ENCODE results near the gene RASSF8. TPM values are rescaled to one million over a fixed set of nuclear protein-coding genes. Genes with fewer than 3 reads are reported as not detected.

The RASSF8 gene
- total and polyA plus RNA-seq, 2 donors from 2014 or later: 12.0 to 52.8 TPM

DNA sequence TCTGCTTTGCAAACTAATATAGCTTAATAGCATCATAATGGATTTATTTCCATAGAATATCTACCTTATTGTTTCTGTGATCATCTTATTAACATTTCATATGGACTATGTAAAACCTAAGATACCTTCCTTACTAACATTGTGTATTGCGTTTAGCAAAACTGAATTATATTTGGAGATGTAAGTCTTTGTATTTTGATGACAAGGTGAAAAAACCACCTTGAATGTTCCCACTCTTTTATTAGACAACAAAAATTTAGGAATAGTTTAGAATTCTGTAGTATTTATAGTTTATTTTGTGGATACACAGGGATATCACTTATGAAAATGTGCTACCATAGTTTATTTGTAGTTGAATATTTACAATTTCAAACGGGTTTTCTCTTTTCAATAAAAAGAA lies 32.0 kb downstream of the RASSF8 start:
- H3K4me3 ChIP-seq (ENCODE audit: low read length in 3 of 3): no peak overlapping the region
- no peaks in the 10 kb centered on the region for H3K9me3 ChIP-seq (ENCODE audit: control insufficient read depth in 2 of 3, insufficient read depth in 1 of 3, low read length in 3 of 3)
- no peaks in the 10 kb centered on the region for H3K27me3 ChIP-seq (ENCODE audit: control insufficient read depth, insufficient read depth, low read length)
- H3K4me1 ChIP-seq (ENCODE audit: control insufficient read depth in 2 of 3, insufficient read depth in 2 of 3, low read depth in 1 of 3, low read length in 3 of 3): peaks cover 0 to 21% (median 14%) of the 10 kb centered on the region in 3 donors
- TF ChIP-seq CTCF (IDR thresholded peaks at IDR 0.05; ENCODE audit: borderline replicate concordance, extremely low read depth, insufficient read depth): no peak
- DNase-seq (no peak), FAIRE-seq (no peak)
- intact Hi-C loops (cut with DNase I): no loop called here
- no peaks in the 10 kb centered on the region for H3K36me3 ChIP-seq (ENCODE audit: control insufficient read depth in 2 of 3, insufficient read depth in 3 of 3, low read length in 3 of 3)
- no peak overlapping the region for H3K9ac ChIP-seq (ENCODE audit: low read length in 3 of 3)
- no peak overlapping the region for H3K27ac ChIP-seq (ENCODE audit: low read depth in 2 of 2, low read length in 2 of 2)

DNA sequence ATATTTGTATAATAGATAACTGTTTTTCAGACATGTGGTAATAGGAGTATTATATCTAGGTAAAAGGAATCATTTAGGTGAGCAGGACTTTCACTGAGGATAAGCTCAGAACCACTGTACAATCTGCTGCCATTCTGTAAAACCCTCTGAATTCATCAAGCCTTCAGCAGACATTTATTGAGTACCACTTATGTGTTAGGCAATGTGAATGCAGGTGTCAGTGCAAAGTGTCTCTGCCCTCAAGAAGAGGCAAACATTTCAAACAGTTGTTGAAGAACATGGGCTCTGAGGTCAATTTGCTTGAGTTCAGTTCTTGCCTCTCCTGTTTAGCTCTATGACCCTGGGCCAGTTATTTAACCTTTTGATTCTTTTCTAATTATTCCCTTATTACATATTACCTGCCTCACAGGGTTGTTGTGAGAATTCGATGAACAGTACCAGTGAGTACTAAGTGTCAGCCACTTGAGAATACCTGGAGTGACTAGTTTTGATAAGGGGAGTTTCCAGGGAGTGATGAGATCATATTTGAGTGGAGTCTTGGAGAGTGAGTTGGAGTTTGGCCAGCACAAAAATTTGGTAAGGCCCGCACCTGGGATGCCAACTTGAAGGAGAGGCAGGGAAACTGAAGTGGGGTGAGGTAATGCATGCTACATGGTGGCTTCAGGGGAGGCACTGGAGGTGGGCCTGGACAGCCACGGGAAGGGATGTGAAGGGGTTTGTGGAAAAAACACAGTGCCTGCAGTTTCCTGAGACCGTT lies 33.7 kb downstream of the RASSF8 start:
- Histone ChIP-seq H3K36me3 (ENCODE audit: control insufficient read depth in 2 of 3, insufficient read depth in 3 of 3, low read length in 3 of 3) (no peaks in the 10 kb centered on the region), H3K4me1 (ENCODE audit: control insufficient read depth in 2 of 3, insufficient read depth in 2 of 3, low read depth in 1 of 3, low read length in 3 of 3) (peaks cover 0 to 27% (median 6%) of the 10 kb centered on the region in 3 donors), H3K9ac (ENCODE audit: low read length in 3 of 3) (no peak overlapping the region), H3K9me3 (ENCODE audit: control insufficient read depth in 2 of 3, insufficient read depth in 1 of 3, low read length in 3 of 3) (no peaks in the 10 kb centered on the region), H3K27me3 (ENCODE audit: control insufficient read depth, insufficient read depth, low read length) (no peaks in the 10 kb centered on the region), H3K4me3 (ENCODE audit: low read length in 3 of 3) (no peak overlapping the region), H3K27ac (ENCODE audit: low read depth in 2 of 2, low read length in 2 of 2) (peak overlapping the region in 1 of 2 donors; percentile 52)
- DNase-seq (no peak), FAIRE-seq (no peak)
- intact Hi-C loops (cut with DNase I): no loop called here
- TF ChIP-seq CTCF (IDR thresholded peaks at IDR 0.05; ENCODE audit: borderline replicate concordance, extremely low read depth, insufficient read depth): no peak

DNA sequence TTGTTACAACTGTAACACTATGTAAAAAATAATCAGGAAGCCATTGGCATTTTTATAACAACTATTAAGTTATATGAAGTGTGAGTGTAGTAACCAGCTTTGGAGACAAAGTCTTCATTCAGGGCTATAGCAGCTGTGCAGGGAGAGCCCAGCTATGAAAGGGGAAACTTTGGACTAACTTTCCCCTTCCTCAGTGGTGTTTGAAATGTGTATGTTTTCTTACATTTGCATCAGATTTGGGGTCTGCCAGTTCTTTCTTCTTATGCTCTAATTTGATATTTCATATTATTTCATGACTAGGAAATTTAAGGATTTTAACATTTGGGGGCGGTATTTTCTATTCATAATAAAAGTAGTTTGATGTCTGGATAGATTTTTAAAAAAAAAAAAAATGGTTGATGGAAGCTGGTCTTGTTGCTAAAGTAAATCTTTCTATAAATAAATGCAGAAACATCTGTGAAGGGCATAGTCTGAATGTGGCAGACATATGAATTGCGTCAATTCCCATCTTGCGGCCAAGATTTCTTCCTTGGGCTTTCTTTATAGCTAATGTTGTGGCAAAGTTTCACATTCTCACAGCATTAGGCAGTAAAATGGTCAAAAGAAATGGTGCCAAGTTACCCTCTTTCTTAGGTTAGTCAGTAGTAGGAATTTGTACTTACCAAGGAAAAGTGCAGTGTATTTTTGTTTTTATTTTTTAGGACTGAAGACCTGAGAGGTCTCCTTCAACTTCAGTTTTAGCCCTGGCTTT lies 35.6 kb downstream of the RASSF8 start:
- FAIRE-seq: no peak
- H3K9ac ChIP-seq (ENCODE audit: low read length in 3 of 3): no peak overlapping the region
- H3K27ac ChIP-seq (ENCODE audit: low read depth in 2 of 2, low read length in 2 of 2): no peak overlapping the region
- no peak for DNase-seq
- TF ChIP-seq CTCF (IDR thresholded peaks at IDR 0.05; ENCODE audit: borderline replicate concordance, extremely low read depth, insufficient read depth): no peak
- peaks cover 0 to 27% (median 6%) of the 10 kb centered on the region in 3 donors for H3K4me1 ChIP-seq (ENCODE audit: control insufficient read depth in 2 of 3, insufficient read depth in 2 of 3, low read depth in 1 of 3, low read length in 3 of 3)
- intact Hi-C loops (cut with DNase I): no loop called here
- no peaks in the 10 kb centered on the region for H3K36me3 ChIP-seq (ENCODE audit: control insufficient read depth in 2 of 3, insufficient read depth in 3 of 3, low read length in 3 of 3)
- H3K4me3 ChIP-seq (ENCODE audit: low read length in 3 of 3): no peak overlapping the region
- H3K9me3 ChIP-seq (ENCODE audit: control insufficient read depth in 2 of 3, insufficient read depth in 1 of 3, low read length in 3 of 3): no peaks in the 10 kb centered on the region
- no peaks in the 10 kb centered on the region for H3K27me3 ChIP-seq (ENCODE audit: control insufficient read depth, insufficient read depth, low read length)

Measured in kidney (tissue), 14 donors.